ENCODE data around the gene SLC35F1. TPM values are rescaled to one million over a fixed set of nuclear protein-coding genes. Genes with fewer than 3 reads are reported as not detected.

SLC35F1 gene
- total and polyA plus RNA-seq, 2 donors (not counting 3 experiments of a cell fraction or from before 2014, with no cell fraction given), result not detected

DNA sequence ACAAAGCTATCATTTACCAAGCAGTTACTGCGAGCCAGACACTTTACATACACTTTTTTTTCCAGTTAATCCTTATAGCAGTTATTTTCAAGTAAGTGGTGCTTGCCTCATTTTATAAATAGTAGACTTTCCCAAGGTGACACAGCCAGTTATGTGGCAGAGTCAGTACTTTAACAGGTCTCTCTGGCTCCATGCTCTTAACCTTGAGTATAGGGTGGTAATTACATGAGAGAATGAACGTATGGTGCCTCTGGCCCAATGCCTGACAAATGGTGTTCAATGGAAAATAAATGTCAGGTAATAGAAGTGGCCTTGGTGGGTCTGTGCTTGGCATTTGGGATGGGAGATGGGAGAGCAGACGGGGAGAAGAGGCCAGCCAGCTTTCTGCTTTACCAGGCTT, 316.3 kb downstream of the SLC35F1 start:
- no peaks in the 10 kb centered on the region for H3K9me3 ChIP-seq (replicated peaks; ENCODE audit: control insufficient read depth, insufficient read depth, low read length)
- no peak overlapping the region for H2AFZ ChIP-seq (ENCODE audit: low read depth, low read length)
- BruUV-seq (replicated peaks), result no TSS peak
- H3K27me3 ChIP-seq (ENCODE audit: control insufficient read depth in 2 of 2, insufficient read depth in 2 of 2, low read length in 2 of 2), result no peaks in the 10 kb centered on the region
- H3K9ac ChIP-seq (replicated peaks; ENCODE audit: extremely low read depth, insufficient read depth, low read length), result no peak overlapping the region
- ChIA-PET POLR2A (no interaction called here), CTCF (interaction anchor here (0.9 kb wide), 1 partner anchor 10 kb away, joined by 4 read pairs; no protein-coding TSS in a partner anchor)
- H3K27ac ChIP-seq (ENCODE audit: insufficient read depth, low read depth, low read length), result no peak overlapping the region
- no peak overlapping the region for H3K4me3 ChIP-seq (replicated peaks in 1 of 3; ENCODE audit: insufficient read depth in 1 of 3, low read depth in 1 of 3, low read length in 3 of 3)
- FAIRE-seq (no peak), DNase-seq (ENCODE audit: low read depth, low spot score) (no peak)
- H3K9me1 ChIP-seq (replicated peaks; ENCODE audit: control insufficient read depth, extremely low read depth, insufficient read depth, low read length), result no peaks in the 10 kb centered on the region
- H3K79me2 ChIP-seq (ENCODE audit: control insufficient read depth, insufficient read depth, low read length), result no peaks in the 10 kb centered on the region
- dilution Hi-C loops (cut with MboI; ENCODE audit: extremely low pct_ligation_motif_present, low sequenced_read_pairs) (no loop called here), intact Hi-C loops (cut with micrococcal nuclease) (no loop called here)
- TF ChIP-seq, protein P1, sequence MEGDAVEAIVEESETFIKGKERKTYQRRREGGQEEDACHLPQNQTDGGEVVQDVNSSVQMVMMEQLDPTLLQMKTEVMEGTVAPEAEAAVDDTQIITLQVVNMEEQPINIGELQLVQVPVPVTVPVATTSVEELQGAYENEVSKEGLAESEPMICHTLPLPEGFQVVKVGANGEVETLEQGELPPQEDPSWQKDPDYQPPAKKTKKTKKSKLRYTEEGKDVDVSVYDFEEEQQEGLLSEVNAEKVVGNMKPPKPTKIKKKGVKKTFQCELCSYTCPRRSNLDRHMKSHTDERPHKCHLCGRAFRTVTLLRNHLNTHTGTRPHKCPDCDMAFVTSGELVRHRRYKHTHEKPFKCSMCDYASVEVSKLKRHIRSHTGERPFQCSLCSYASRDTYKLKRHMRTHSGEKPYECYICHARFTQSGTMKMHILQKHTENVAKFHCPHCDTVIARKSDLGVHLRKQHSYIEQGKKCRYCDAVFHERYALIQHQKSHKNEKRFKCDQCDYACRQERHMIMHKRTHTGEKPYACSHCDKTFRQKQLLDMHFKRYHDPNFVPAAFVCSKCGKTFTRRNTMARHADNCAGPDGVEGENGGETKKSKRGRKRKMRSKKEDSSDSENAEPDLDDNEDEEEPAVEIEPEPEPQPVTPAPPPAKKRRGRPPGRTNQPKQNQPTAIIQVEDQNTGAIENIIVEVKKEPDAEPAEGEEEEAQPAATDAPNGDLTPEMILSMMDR (IDR thresholded peaks at IDR 0.05; ENCODE audit: extremely low read depth in 1 of 2, insufficient read depth in 1 of 2, low read depth in 1 of 2, low read length in 2 of 2), result no peak
- TF ChIP-seq, protein P2, sequence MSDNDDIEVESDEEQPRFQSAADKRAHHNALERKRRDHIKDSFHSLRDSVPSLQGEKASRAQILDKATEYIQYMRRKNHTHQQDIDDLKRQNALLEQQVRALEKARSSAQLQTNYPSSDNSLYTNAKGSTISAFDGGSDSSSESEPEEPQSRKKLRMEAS (IDR thresholded peaks at IDR 0.05; ENCODE audit: insufficient read depth, insufficient read length), result no peak
- TF ChIP-seq EZH2 (IDR thresholded peaks at IDR 0.05; ENCODE audit: borderline replicate concordance, low read depth, low read length, severe bottlenecking) (no peak), POLR2AphosphoS5 (IDR thresholded peaks at IDR 0.05; ENCODE audit: insufficient read depth, low read depth, low read length) (no peak), JUN (IDR thresholded peaks at IDR 0.05; ENCODE audit: borderline replicate concordance, insufficient read depth, insufficient read length, low read depth) (no peak), POLR2A (IDR thresholded peaks at IDR 0.05; ENCODE audit: low read depth, low read length) (no peak), FOS (IDR thresholded peaks at IDR 0.05; ENCODE audit: borderline replicate concordance, insufficient read depth, low read length) (no peak), MYC (IDR thresholded peaks at IDR 0.05; ENCODE audit: low read depth, low read length) (no peak), GATA2 (IDR thresholded peaks at IDR 0.05; ENCODE audit: insufficient read depth, insufficient read length, low read depth, low read length) (no peak)
- H4K20me1 ChIP-seq (replicated peaks; ENCODE audit: control insufficient read depth, extremely low read depth, insufficient read depth, low read length), result no peaks in the 10 kb centered on the region
- no peaks in the 10 kb centered on the region for H3K4me1 ChIP-seq (ENCODE audit: control insufficient read depth, extremely low read depth, insufficient read depth, low read length)
- no peaks in the 10 kb centered on the region for H3K36me3 ChIP-seq (ENCODE audit: control insufficient read depth in 2 of 2, extremely low read depth in 1 of 2, insufficient read depth in 2 of 2, low read length in 2 of 2)
- no peak overlapping the region for H3K4me2 ChIP-seq (ENCODE audit: insufficient read depth, low read length)

All from endothelial cell of umbilical vein (primary cell).